HL-60 (cell line): ENCODE measurements around the gene LRSAM1.

Source experiments
- POLR2AphosphoS5 ChIP-seq: IDR thresholded peaks from 2 replicates; pipeline ENCODE4 v1.6.1; 2012; ENCODE audit warnings: low read depth
- TF ChIP-seq, protein P1 (sequence below): IDR thresholded peaks from one replicate; pipeline ENCODE4 v1.5.1; 2011; ENCODE audit warnings: low read length, control low read depth, inconsistent platforms; ENCODE audit not compliant: insufficient read depth
- TF ChIP-seq, protein P2 (sequence below): IDR thresholded peaks from 2 replicates; pipeline ENCODE4 v1.6.1; 2012; ENCODE audit warnings: low read depth; ENCODE audit not compliant: insufficient replicate concordance

DNA sequence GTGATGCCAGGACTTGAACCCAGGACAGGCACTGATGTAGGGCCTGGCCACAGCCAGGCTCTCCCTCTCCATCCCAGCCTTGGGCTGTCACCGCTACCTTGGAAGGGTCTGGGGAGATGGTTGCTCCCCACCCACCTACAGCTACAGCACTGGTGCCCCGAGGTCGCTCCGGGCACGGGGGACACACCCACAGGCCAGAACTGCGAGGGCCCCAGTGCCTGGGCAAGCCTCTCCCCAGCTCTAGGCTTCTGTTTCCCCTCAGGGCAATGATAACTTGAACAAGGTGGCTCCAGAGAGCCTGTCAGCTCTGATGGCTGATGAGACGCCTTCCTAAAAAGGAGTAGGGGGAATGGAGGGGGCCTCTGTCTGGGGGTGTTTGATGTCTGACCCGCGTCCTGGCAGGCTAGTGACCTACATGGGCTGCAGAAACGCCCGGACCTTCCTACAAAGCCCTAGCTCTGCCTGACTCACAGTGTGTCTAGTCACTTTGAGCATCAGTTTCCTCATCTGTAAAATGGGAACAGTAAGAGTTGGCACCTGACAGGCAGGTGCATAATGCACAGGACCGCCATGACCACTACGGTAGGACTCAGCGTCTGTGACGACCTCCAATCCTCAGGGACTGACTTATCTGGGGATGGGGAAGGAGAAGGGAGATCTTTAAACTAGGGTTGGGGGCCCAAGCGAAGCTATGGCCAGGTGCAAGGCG, 76.4 kb downstream of the LRSAM1 start:
- TF ChIP-seq POLR2AphosphoS5: no peak
- TF ChIP-seq, protein P1, sequence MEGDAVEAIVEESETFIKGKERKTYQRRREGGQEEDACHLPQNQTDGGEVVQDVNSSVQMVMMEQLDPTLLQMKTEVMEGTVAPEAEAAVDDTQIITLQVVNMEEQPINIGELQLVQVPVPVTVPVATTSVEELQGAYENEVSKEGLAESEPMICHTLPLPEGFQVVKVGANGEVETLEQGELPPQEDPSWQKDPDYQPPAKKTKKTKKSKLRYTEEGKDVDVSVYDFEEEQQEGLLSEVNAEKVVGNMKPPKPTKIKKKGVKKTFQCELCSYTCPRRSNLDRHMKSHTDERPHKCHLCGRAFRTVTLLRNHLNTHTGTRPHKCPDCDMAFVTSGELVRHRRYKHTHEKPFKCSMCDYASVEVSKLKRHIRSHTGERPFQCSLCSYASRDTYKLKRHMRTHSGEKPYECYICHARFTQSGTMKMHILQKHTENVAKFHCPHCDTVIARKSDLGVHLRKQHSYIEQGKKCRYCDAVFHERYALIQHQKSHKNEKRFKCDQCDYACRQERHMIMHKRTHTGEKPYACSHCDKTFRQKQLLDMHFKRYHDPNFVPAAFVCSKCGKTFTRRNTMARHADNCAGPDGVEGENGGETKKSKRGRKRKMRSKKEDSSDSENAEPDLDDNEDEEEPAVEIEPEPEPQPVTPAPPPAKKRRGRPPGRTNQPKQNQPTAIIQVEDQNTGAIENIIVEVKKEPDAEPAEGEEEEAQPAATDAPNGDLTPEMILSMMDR: no peak
- TF ChIP-seq, protein P2, sequence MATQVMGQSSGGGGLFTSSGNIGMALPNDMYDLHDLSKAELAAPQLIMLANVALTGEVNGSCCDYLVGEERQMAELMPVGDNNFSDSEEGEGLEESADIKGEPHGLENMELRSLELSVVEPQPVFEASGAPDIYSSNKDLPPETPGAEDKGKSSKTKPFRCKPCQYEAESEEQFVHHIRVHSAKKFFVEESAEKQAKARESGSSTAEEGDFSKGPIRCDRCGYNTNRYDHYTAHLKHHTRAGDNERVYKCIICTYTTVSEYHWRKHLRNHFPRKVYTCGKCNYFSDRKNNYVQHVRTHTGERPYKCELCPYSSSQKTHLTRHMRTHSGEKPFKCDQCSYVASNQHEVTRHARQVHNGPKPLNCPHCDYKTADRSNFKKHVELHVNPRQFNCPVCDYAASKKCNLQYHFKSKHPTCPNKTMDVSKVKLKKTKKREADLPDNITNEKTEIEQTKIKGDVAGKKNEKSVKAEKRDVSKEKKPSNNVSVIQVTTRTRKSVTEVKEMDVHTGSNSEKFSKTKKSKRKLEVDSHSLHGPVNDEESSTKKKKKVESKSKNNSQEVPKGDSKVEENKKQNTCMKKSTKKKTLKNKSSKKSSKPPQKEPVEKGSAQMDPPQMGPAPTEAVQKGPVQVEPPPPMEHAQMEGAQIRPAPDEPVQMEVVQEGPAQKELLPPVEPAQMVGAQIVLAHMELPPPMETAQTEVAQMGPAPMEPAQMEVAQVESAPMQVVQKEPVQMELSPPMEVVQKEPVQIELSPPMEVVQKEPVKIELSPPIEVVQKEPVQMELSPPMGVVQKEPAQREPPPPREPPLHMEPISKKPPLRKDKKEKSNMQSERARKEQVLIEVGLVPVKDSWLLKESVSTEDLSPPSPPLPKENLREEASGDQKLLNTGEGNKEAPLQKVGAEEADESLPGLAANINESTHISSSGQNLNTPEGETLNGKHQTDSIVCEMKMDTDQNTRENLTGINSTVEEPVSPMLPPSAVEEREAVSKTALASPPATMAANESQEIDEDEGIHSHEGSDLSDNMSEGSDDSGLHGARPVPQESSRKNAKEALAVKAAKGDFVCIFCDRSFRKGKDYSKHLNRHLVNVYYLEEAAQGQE: no peak
